Heart left ventricle (tissue), 16 donors: ENCODE data around the gene TBC1D19. TPM values are rescaled to one million over a fixed set of nuclear protein-coding genes. Genes with fewer than 3 reads are reported as not detected.

Experiments
- ATAC-seq, 4 donors: fragments of 200-7000 bp; cut with Tn5 transposase; one replicate each; pipeline ENCODE4 v1.9.1; 2020 to 2022; ENCODE audit warnings: moderate library complexity in 4 of 4, mild to moderate bottlenecking in 3 of 4, moderate number of reproducible peaks in 1 of 4
- DNase-seq, 5 donors: peaks; one replicate each; pipeline ENCODE4 v3.0.0-alpha.2; 2020
- H3K27ac ChIP-seq, 12 donors: fragments of 200-600 bp; sonication (generic) in 4 of 12; one replicate each; pipeline versions ENCODE4 v1.5.0 to v1.8.0; 2016 to 2022; ENCODE audit warnings: mild to moderate bottlenecking in 2 of 12
- H3K27me3 ChIP-seq, 9 donors: fragments of 200-600 bp; sonication (generic) in 2 of 9; one replicate each; pipeline versions ENCODE4 v1.5.1 to v1.8.0; 2016 to 2022; ENCODE audit warnings: mild to moderate bottlenecking in 3 of 9
- H3K36me3 ChIP-seq, 9 donors: fragments of 200-600 bp; sonication (generic) in 2 of 9; one replicate each; pipeline versions ENCODE4 v1.5.0 to v1.8.0; 2018 to 2022; ENCODE audit warnings: mild to moderate bottlenecking in 2 of 9
- H3K4me1 ChIP-seq, 12 donors: fragments of 200-600 bp; sonication (generic) in 4 of 12; one replicate each; pipeline versions ENCODE4 v1.5.0 to v1.8.0; 2016 to 2022; ENCODE audit warnings: mild to moderate bottlenecking in 3 of 12
- H3K4me3 ChIP-seq, 12 donors: fragments of 200-600 bp; sonication (generic) in 4 of 12; one replicate each; pipeline versions ENCODE4 v1.5.0 to v1.8.0; 2017 to 2022; ENCODE audit warnings: mild to moderate bottlenecking in 9 of 12, moderate library complexity in 4 of 12
- H3K9me3 ChIP-seq, 12 donors: fragments of 200-600 bp; sonication (generic) in 4 of 12; one replicate each; pipeline versions ENCODE4 v1.5.0 to v1.8.0; 2016 to 2022; ENCODE audit warnings: mild to moderate bottlenecking in 1 of 12
- CTCF ChIP-seq, 12 donors: fragments of 200-600 bp; sonication (generic) in 4 of 12; IDR thresholded peaks; one replicate each; pipeline versions ENCODE4 v1.5.0 to v1.8.0; 2018 to 2022; ENCODE audit warnings: antibody characterized with exemption in 12 of 12, mild to moderate bottlenecking in 5 of 12
- POLR2A ChIP-seq, 2 donors: fragments of 450-650 bp; IDR thresholded peaks; one replicate each; pipeline ENCODE4 v1.6.1; 2017; ENCODE audit warnings: antibody characterized with exemption in 2 of 2, mild to moderate bottlenecking in 2 of 2, moderate library complexity in 2 of 2
- WGBS, 4 donors: extraction: QIAGEN DNeasy Blood & Tissue Kit in 2 of 4; methylation state at CpG; one replicate each; pipeline versions ENCODE4 v1.1.5 to v1.1.7; 2013 to 2018; 5-methylcytosine and 5-hydroxymethylcytosine counted together
- intact Hi-C, 10 donors: fragments of 100-400 bp; cut with DNase I; formaldehyde crosslinking; loops; one replicate each; pipeline versions ENCODE4 v1.11.1 to v1.14.2; 2022
- polyA plus RNA-seq, 2 donors: library from polyadenylated mRNA; stranded (reverse); fragments of 200-250 nt; gene quantifications; one replicate each; pipeline ENCODE4 v1.2.3, GENCODE V29; 2013
- total RNA-seq, 9 donors: library from RNA; depleted of rRNA in 2 of 9; stranded (reverse); fragments of >200 nt in 2 of 9; fragmentation: NEBNext Ultra II Directional in 3 of 9; extraction: Animal tissue kit (Norgen Biotek cat#: 25700) in 3 of 9; gene quantifications; one replicate each; pipeline versions ENCODE4 v1.1.0 to v1.2.4, GENCODE V29; 2016 to 2023
- donor health status: ischemic (EF 13 %, LVEDD 7.1; RV severe dilation, severe dysfunction).
- donor health status: healthy with polysubstance abuse.
- donor health status: DM: no; HTN: yes; CAD: no.
- donor health status: DM: no; HTN: no; CAD: no.
- donor health status: ischemic (EF 25% LVEDD 6.9; RV normal size, moderate dysfunction).
- donor health status: ischemic (EF 25% LVEDD 5.7; RV mildly dilated, moderate dysfunction).
- donor health status: healthy.
- donor health status: DM: yes; HTN: yes; CAD: no.
- donor health status: ischemic (EF 35%, LVEDD 5.7; RV mildly dilated, moderate dysfunction).
- donor health status: nonischemic (EF 11% LVEDD 7.7; RV severe dilation, severe dysfunction).
- donor health status: DM: yes; HTN: yes; CAD: no.
- donor health status: PGD.
- donor health status: ischemic (EF 29% LVEDD 5.4; RV normal size, mild dysfunction).
- donor health status: nonischemic (EF 23%, LVEDD 6.1; RV moderate dilation, normal function).

The TBC1D19 gene
- total and polyA plus RNA-seq, 11 donors: 1.7 to 10.9 (median 9.2) TPM

- Histone ChIP-seq H3K4me3 (no peak overlapping the region), H3K4me1 (peaks cover 0 to 9% (median under 1%) of the 10 kb centered on the region in 12 donors), H3K9me3 (peaks cover 0 to 6% (median 0%) of the 10 kb centered on the region in 12 donors), H3K27me3 (no peaks in the 10 kb centered on the region), H3K27ac (no peak overlapping the region), H3K36me3 (no peaks in the 10 kb centered on the region)
- no peak for TF ChIP-seq POLR2A (IDR thresholded peaks at IDR 0.05)
- no peak for TF ChIP-seq CTCF (IDR thresholded peaks at IDR 0.05)
- DNase-seq: no peak
- ATAC-seq: no peak
- 94 to 99% (median 96%) methylated on average over 2 of the region's 2 CpGs for WGBS, 4 donors
- intact Hi-C loops: no loop called here
Observed at GRCh38 chr4:26793735-26794134, 209.9 kb downstream of the TBC1D19 start.

- WGBS, 4 donors: 89 to 95% (median 91%) methylated on average over 3 of the region's 3 CpGs
- no peak for ATAC-seq
Observed at GRCh38 chr4:26796081-26796480, 212.2 kb downstream of the TBC1D19 start.

DNA sequence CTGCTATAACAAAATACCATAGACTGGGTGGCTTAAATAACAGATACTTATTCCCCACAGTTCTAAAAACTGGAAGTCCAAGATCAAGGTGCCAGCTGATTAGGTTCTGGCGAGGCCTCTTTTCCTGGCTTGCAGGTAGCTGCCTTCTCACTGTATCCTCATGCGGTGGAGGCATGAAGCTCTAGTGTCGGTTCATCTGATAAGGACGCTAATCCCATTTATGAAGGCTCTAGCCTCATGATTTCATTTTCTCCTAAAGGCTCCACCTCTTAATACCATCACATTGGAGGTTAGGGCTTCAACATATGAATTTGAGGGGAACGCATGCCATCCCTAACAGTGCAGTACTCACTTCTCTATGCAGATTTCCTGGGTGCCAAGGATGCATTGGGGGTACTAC lies 218.9 kb downstream of the TBC1D19 start:
- Histone ChIP-seq H3K9me3 (peaks cover 0 to 6% (median 0%) of the 10 kb centered on the region in 12 donors), H3K4me3 (no peak overlapping the region), H3K27me3 (no peaks in the 10 kb centered on the region), H3K27ac (no peak overlapping the region), H3K4me1 (peaks cover 0 to 5% (median 0%) of the 10 kb centered on the region in 12 donors), H3K36me3 (no peaks in the 10 kb centered on the region)
- DNase-seq (no peak), ATAC-seq (no peak)
- 87 to 92% (median 89%) methylated on average over 5 of the region's 5 CpGs for WGBS, 4 donors
- TF ChIP-seq CTCF (IDR thresholded peaks at IDR 0.05): no peak
- no peak for TF ChIP-seq POLR2A (IDR thresholded peaks at IDR 0.05)
- intact Hi-C loops: no loop called here

More at GRCh38 chr4:26796081-26796480, 212.2 kb downstream of the TBC1D19 start:
- no peak overlapping the region for H3K27ac ChIP-seq
- peaks cover 0 to 6% (median 0%) of the 10 kb centered on the region in 12 donors for H3K9me3 ChIP-seq
- no peaks in the 10 kb centered on the region for H3K36me3 ChIP-seq
- TF ChIP-seq POLR2A (IDR thresholded peaks at IDR 0.05): no peak
- no peak for TF ChIP-seq CTCF (IDR thresholded peaks at IDR 0.05)
- intact Hi-C loops: no loop called here
- H3K4me3 ChIP-seq: no peak overlapping the region
- H3K27me3 ChIP-seq: no peaks in the 10 kb centered on the region
- DNase-seq: no peak
- peaks cover 0 to 5% (median 0%) of the 10 kb centered on the region in 12 donors for H3K4me1 ChIP-seq

DNA sequence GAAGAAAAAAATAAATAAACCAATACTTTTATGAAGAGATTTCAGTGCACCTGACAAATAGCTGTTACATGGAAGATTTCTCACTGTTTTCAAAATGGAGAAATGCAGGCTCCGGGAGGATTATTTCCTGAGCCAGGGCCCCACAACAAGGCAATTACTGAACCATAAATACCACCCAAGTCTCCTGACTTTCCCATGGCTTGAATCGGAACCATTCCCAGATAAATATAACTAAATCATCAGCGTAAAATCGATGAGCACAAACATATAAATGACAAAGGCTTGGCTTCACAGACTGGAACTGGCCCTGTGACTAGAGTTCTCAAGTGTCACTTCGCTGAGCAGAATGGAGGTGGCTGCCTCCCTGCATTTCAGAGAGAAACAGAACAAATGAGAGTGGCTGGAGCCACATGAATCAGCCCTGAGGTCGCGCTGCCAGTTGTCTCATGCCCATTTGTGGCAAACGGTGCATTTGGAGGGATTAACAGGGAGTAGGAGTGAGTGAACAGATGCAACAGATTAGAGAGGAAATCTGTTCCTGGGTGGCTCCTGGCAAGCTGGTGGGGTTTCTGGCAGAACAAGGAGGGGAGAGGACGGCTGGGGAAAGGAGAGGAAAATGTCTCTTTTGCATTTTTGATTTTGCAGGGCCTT lies 219.5 kb downstream of the TBC1D19 start:
- no peak overlapping the region for H3K27ac ChIP-seq
- TF ChIP-seq POLR2A (IDR thresholded peaks at IDR 0.05) (no peak), CTCF (IDR thresholded peaks at IDR 0.05) (no peak)
- H3K9me3 ChIP-seq: peaks cover 0 to 3% (median 0%) of the 10 kb centered on the region in 12 donors
- H3K27me3 ChIP-seq: no peaks in the 10 kb centered on the region
- ATAC-seq: no peak
- 63 to 75% (median 66%) methylated on average over 9 of the region's 9 CpGs for WGBS, 4 donors
- no peak for DNase-seq
- no peaks in the 10 kb centered on the region for H3K36me3 ChIP-seq
- intact Hi-C loops: no loop called here
- peaks cover 0 to 5% (median 0%) of the 10 kb centered on the region in 12 donors for H3K4me1 ChIP-seq
- no peak overlapping the region for H3K4me3 ChIP-seq
